ENCODE measurements around the gene FGF12.

Gene FGF12

GRCh38 chr3:192445770-192446644 lies 281.3 kb downstream of the FGF12 start:
- H4K20me1 ChIP-seq (ENCODE audit: insufficient read depth, low read length): no peaks in the 10 kb centered on the region
- no peak overlapping the region for H3K4me2 ChIP-seq (ENCODE audit: low read length)
- no peak overlapping the region for H3K9ac ChIP-seq (ENCODE audit: low read length)
- H3F3A ChIP-seq (ENCODE audit: insufficient read depth, low read length): no peaks in the 10 kb centered on the region
- H2AFZ ChIP-seq (ENCODE audit: low read length): no peak overlapping the region
- no peak overlapping the region for H3K27ac ChIP-seq (ENCODE audit: low read depth, low read length, poor library complexity, severe bottlenecking)
- H3K4me3 ChIP-seq (ENCODE audit: low read depth, low read length, poor library complexity, severe bottlenecking): no peak overlapping the region
- H3K9me2 ChIP-seq (ENCODE audit: low read depth, low read length): no peaks in the 10 kb centered on the region
- no peaks in the 10 kb centered on the region for H3K36me3 ChIP-seq (ENCODE audit: insufficient read depth, low read length)
- no peaks in the 10 kb centered on the region for H3K27me3 ChIP-seq (ENCODE audit: insufficient read depth, low read length)
- no peaks in the 10 kb centered on the region for H3K4me1 ChIP-seq (ENCODE audit: insufficient read depth, low read length, severe bottlenecking)
- TF ChIP-seq EZH2 (IDR thresholded peaks at IDR 0.05; ENCODE audit: borderline replicate concordance, low read length): no peak
- no peaks in the 10 kb centered on the region for H3K79me2 ChIP-seq (ENCODE audit: insufficient read depth, low read length)
- no peaks in the 10 kb centered on the region for H3K9me3 ChIP-seq (ENCODE audit: low read length)

DNA sequence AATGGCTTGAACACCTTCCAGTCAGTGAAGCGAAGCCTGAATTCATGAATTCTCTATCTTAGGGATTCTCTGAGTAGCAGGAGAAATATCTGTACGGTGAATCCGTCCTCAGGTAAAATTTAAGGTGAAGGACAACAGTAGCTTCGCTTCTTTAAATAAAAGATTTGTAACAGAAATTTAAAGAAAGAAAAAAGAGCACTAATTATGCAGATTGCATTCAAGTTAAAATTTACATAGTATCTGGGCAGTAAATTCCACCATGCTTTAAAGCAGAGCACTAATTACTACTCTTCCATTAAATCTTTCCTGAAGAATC lies 282.6 kb downstream of the FGF12 start:
- no peaks in the 10 kb centered on the region for H3K79me2 ChIP-seq (ENCODE audit: insufficient read depth, low read length)
- no peak overlapping the region for H3K4me3 ChIP-seq (ENCODE audit: low read depth, low read length, poor library complexity, severe bottlenecking)
- H4K20me1 ChIP-seq (ENCODE audit: insufficient read depth, low read length): no peaks in the 10 kb centered on the region
- H3K27me3 ChIP-seq (ENCODE audit: insufficient read depth, low read length): no peaks in the 10 kb centered on the region
- no peaks in the 10 kb centered on the region for H3K9me3 ChIP-seq (ENCODE audit: low read length)
- no peaks in the 10 kb centered on the region for H3K4me1 ChIP-seq (ENCODE audit: insufficient read depth, low read length, severe bottlenecking)
- no peak overlapping the region for H3K4me2 ChIP-seq (ENCODE audit: low read length)
- H2AFZ ChIP-seq (ENCODE audit: low read length): no peak overlapping the region
- no peak for TF ChIP-seq EZH2 (IDR thresholded peaks at IDR 0.05; ENCODE audit: borderline replicate concordance, low read length)
- TF ChIP-seq, protein P1, sequence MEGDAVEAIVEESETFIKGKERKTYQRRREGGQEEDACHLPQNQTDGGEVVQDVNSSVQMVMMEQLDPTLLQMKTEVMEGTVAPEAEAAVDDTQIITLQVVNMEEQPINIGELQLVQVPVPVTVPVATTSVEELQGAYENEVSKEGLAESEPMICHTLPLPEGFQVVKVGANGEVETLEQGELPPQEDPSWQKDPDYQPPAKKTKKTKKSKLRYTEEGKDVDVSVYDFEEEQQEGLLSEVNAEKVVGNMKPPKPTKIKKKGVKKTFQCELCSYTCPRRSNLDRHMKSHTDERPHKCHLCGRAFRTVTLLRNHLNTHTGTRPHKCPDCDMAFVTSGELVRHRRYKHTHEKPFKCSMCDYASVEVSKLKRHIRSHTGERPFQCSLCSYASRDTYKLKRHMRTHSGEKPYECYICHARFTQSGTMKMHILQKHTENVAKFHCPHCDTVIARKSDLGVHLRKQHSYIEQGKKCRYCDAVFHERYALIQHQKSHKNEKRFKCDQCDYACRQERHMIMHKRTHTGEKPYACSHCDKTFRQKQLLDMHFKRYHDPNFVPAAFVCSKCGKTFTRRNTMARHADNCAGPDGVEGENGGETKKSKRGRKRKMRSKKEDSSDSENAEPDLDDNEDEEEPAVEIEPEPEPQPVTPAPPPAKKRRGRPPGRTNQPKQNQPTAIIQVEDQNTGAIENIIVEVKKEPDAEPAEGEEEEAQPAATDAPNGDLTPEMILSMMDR (IDR thresholded peaks at IDR 0.05; ENCODE audit: low read length): 0 out of 2 replicates have a peak, but pooled peaks have one; percentile 1
- H3K9me2 ChIP-seq (ENCODE audit: low read depth, low read length): no peaks in the 10 kb centered on the region
- no peaks in the 10 kb centered on the region for H3F3A ChIP-seq (ENCODE audit: insufficient read depth, low read length)
- H3K27ac ChIP-seq (ENCODE audit: low read depth, low read length, poor library complexity, severe bottlenecking): no peak overlapping the region
- no peak overlapping the region for H3K9ac ChIP-seq (ENCODE audit: low read length)
- no peaks in the 10 kb centered on the region for H3K36me3 ChIP-seq (ENCODE audit: insufficient read depth, low read length)

DNA sequence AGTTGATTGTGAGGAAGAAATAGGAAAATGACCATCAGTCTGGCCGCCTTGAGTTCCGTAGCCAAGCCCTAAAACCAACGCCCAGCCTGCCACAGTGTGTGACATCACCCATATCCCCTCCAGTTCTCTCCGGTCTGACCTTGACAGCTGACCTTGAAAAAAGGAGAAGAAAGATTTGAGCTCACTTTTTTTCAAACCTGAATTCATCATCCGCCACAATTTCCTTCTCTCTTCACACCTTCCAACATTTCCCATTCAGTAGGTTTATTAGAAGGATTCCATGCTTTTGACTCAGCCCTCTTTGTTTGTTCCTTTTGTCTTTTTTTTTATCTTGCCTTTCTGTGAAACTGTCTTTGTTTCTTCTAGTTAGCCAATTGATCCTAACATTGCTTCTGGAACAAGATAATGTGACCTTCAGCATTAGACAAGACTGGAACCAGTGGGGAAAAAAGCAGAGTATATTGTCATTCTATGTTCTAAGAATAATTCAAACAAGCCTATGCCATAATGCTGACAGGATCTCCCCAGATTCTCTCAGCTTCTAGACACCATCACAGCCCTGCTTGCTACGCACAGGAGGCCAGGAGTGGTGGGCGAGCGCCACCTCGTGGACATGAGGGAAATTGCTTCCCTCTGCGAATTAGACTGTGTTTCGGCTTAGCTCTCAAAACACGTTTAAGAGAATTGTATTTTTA lies 283.1 kb downstream of the FGF12 start:
- H3K4me3 ChIP-seq (ENCODE audit: low read depth, low read length, poor library complexity, severe bottlenecking): no peak overlapping the region

More for the DNA sequence above, 283.1 kb downstream of the FGF12 start:
- Histone ChIP-seq H3K27me3 (ENCODE audit: insufficient read depth, low read length) (no peaks in the 10 kb centered on the region), H3K27ac (ENCODE audit: low read depth, low read length, poor library complexity, severe bottlenecking) (no peak overlapping the region), H3K36me3 (ENCODE audit: insufficient read depth, low read length) (no peaks in the 10 kb centered on the region), H3K9me3 (ENCODE audit: low read length) (no peaks in the 10 kb centered on the region), H3K4me2 (ENCODE audit: low read length) (no peak overlapping the region), H3K9me2 (ENCODE audit: low read depth, low read length) (no peaks in the 10 kb centered on the region), H2AFZ (ENCODE audit: low read length) (no peak overlapping the region), H3K9ac (ENCODE audit: low read length) (no peak overlapping the region), H3F3A (ENCODE audit: insufficient read depth, low read length) (no peaks in the 10 kb centered on the region), H3K4me1 (ENCODE audit: insufficient read depth, low read length, severe bottlenecking) (no peaks in the 10 kb centered on the region), H4K20me1 (ENCODE audit: insufficient read depth, low read length) (no peaks in the 10 kb centered on the region), H3K79me2 (ENCODE audit: insufficient read depth, low read length) (no peaks in the 10 kb centered on the region)
- no peak for TF ChIP-seq EZH2 (IDR thresholded peaks at IDR 0.05; ENCODE audit: borderline replicate concordance, low read length)
- TF ChIP-seq, protein P1 (IDR thresholded peaks at IDR 0.05; ENCODE audit: low read length): peak; percentile 99
